IPS-18c (cell line): ENCODE data around the gene PDE6C.

ENCODE experiments used
- H3K4me3 ChIP-seq: 2 replicates; pipeline ENCODE4 v1.7.0; 2013; ENCODE audit warnings: low read depth, mild to moderate bottlenecking, low read length, moderate library complexity; ENCODE audit not compliant: insufficient read depth
- H3K9me3 ChIP-seq: one replicate; pipeline ENCODE4 v1.6.1; 2013; ENCODE audit warnings: mild to moderate bottlenecking, low read length, moderate library complexity; ENCODE audit not compliant: control insufficient read depth, insufficient read depth

PDE6C gene

DNA sequence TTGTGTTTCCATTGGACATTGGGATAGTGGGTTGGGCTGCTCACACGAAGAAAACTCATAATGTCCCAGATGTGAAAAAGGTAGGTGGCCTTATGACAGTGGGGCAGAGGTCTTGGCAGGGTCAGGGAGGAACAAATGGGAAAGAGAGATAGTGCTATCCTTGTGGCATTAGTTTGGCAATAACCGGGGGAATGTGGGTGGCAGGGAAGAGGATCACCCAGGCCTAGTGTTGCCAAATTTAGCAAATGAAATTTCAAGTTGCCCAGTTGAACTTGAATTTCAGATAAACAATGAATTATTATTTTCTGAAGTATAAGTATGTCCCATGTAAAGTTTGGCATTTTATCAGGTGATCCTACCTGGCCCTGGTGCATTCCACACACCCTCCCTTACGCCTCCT lies 789 bp downstream of the PDE6C start:
- H3K4me3 ChIP-seq = no peak overlapping the region

DNA sequence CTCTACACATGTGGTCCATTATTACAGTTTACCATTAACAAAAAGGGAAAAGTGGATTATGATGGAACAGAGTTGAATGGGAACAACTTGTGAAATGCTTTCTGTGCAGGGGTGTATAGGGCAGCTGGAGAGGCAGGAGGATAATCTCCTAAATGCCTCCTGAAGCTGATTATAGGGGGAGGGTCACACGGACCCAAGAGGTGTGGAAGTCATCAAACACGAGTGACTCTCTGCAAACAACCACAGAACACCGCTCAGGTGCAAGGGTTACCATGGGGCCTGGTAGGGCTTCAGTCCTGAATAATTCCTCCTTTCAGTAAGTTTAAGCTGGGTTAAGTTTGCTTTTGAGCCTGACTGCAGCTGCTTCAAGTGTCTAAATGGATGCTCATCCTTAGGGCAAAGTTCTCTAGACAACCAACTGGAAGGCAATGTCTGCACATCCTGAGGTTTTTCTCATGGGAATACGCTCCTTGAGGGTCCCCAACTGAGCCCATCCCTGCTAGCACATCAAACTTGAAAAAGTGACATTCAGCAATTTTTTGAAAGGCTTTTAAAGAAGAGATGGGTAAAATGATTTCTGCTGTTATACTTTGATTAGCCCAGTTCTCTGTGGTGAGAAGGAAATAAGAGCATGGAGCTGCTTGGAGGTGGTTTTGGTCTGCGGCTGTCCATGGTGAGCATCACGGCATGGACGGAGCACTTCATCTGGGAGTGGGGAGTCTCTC lies 1.9 kb downstream of the PDE6C start:
- H3K4me3 ChIP-seq = no peak overlapping the region

More for the DNA sequence above, 789 bp downstream of the PDE6C start:
- H3K9me3 ChIP-seq = no peaks in the 10 kb centered on the region

DNA sequence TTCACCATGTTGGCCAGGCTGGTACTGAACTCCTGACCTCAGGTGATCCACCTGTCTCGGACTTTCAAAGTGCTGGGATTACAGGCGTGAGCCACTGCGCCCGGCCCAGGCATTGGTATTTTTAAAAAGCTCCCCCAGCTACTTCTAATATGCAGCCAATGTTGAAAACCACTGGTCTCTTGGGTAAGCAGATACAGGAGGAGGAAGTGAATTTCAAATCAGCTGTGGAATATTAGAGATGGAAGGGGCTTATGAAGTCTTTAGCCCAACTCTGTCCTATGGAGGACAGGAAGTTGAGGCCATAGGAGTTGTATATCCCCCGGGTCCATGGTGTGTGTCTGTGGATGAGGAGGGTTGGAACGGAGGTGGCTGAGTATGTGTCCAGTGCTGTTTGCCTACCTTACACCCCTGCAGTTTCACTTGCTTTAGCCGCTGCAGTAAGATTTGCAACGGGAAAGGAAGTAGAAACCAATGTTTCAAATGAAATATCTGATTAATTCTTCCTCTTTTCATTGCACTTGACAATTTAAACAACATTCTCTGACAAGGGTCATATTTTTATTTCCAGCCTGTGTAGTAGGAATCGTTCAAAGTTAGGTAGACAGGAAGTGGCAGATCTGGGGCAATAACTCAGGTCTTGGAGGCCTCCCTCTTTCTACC lies 3.4 kb downstream of the PDE6C start:
- no peaks in the 10 kb centered on the region for H3K9me3 ChIP-seq
- H3K4me3 ChIP-seq = no peak overlapping the region

More for the DNA sequence above, 1.9 kb downstream of the PDE6C start:
- H3K9me3 ChIP-seq = no peaks in the 10 kb centered on the region

DNA sequence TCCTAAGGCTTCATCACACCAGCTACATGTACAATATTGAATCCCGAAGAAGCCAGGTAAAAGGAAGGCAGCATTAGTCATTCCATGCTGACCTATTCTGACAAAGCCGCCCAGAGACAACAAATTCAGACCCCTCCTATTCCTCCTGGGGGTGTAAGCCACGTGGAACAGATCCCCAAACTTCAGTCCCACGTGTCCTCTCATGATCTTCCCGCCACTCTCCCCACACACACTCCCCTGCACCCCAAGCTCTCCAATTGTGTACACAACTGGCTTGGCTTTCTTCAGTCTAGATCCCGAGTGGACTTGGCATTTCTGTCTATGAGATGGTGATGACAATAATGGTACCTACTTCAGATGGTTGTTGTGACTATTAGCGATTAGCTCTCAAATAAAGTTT lies 8.6 kb downstream of the PDE6C start:
- no peaks in the 10 kb centered on the region for H3K9me3 ChIP-seq
- H3K4me3 ChIP-seq = no peak overlapping the region

DNA sequence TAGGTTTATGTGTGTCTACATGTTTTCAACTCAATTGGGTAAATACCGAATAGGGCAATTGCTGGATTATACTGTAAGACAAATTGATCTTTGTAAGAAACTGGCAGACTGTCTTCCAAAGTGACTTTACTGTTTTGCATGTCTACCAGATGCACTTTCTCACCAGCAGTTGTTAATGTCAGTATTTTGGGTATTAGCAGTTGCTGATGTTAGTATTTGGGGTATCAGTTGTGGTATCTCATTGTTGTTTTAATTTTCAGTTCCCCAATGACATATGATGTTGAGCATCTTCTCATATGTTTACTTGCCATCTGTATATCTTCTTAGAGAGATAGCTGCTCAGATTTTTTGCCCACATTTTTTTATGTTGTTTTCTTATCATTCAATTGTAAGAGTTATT lies 10.6 kb downstream of the PDE6C start:
- H3K9me3 ChIP-seq = no peaks in the 10 kb centered on the region
- H3K4me3 ChIP-seq = no peak overlapping the region

DNA sequence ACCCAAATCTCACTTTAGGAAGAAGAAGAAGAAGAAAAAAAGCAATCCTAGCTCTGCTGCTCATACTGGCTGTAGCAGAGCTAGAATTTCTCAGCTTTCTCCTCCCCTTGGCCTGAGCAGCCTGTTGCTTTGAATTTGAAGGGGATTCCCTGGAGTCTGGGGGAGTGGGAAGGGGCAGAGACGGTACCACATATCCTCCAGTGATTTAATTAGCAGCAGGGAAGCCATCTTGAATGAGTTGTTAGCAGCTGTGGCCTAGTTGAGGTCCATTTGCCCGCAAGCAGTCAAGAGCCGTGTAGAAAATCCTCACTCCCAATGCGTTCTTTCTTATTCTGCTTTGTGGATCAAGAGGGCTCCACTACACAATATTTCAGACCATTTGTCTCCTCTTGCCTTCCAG lies 16.5 kb downstream of the PDE6C start:
- Histone ChIP-seq H3K4me3 (no peak overlapping the region), H3K9me3 (no peaks in the 10 kb centered on the region)

DNA sequence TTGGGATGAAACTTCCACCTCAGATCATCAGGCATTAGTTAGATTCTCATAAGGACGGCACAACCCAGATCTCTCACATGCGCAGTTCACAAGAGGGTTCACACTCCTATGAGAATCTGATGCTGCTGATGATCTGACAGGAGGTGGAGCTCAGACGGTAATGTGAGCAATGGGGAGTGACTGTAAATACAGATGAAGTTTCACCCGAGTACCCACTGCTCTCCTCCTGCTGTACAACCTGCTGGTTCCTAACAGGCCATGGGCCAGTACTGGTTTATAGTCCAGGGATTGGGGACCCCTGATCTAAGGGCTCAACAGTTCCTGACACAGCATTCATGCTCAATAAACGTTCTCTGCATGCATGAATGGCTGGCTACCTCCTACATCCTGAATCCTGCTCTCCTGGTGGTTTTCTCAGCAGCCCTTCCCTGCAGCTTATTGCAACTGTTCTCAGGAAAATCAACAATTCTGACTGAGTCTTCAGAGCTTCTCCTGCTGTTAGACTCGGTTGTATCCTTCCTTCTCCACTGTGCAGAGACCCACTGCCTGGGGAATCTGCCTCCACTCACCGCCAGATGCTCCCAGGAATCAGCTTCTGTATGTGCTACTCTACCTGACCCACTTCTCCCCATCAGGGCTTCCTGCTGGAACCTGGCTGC lies 17.4 kb downstream of the PDE6C start:
- Histone ChIP-seq H3K9me3 (no peaks in the 10 kb centered on the region), H3K4me3 (no peak overlapping the region)

DNA sequence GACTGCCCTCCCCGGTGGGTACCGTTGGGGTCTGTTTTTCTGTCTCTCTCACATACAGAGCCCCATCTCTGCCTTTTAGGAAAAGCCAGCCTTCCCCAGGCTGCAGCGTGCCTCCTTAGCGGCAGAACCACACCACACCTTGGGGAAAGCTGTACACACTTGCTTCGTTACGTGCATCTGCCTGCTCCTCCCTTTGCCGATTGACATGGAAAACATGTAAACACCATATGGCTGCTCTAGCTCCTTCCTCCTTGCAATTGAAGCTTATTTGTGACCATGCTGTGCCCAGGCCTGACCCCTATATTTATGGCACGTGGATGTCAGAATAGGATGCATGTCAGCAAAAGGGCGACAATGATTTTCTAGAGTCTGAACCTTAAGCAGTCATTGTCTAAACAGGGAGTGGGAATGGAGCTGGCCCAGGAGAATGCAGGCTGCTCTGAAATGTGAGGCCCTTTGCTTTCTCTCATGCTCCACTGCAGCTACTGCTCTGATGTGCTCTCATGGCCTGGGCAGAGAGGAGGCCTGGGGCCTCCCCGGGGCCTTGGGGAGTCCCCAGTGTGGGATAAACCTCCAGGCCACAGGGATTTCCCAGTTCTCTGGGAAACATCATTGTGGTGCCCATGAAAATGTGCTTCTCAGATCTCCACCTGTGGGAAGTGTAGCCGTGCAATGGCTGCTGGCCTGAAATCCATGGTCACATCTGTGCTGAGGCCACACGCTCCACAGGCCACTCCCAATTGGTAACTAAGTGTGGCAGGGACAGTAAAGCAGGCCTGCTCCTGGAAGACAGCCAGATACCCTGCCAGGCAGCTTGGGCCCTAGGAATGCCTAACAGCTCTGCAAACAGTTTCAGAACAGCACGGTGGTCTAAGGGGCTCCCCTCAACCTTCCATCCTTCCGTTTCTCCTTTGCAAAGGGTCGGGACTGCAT lies 18.6 kb downstream of the PDE6C start:
- Histone ChIP-seq H3K9me3 (no peaks in the 10 kb centered on the region), H3K4me3 (no peak overlapping the region)

DNA sequence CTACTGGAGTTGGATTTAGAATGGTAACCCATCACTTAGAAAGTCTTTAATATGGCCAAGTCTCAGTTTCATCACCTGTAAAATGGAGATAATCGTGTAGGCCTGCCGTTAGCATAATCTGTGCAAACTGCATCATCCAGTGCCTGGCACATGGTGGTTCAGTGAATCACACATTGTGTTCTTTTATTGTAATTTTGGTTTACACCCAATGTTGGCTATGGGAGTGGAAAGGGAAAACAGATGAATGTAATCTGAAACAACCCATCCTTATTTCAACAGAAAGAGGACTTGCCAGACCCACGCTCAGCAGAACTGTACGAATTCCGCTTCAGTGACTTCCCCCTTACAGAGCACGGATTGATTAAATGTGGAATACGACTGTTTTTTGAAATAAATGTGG lies 27.5 kb downstream of the PDE6C start:
- Histone ChIP-seq H3K9me3 (no peaks in the 10 kb centered on the region), H3K4me3 (no peak overlapping the region)

DNA sequence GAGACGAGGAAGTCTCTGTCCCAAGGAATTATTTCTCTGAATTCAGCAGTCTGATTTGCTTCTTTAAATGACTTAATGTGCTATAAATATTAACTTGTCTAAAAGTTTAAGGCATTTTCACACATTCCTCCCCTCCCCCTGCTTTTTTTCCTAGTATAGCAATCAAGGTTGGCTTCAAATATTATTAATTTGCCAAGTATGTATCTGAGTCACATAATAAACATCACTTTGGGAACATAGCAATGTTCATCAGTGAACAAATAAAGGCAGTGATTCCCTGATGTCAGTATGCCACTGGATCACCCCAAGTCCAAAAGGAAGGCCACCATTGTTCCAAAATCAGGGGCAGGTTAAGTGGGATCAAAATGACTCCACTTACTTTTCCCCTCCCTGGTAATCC lies 40.5 kb downstream of the PDE6C start:
- no peak overlapping the region for H3K4me3 ChIP-seq
- no peaks in the 10 kb centered on the region for H3K9me3 ChIP-seq

DNA sequence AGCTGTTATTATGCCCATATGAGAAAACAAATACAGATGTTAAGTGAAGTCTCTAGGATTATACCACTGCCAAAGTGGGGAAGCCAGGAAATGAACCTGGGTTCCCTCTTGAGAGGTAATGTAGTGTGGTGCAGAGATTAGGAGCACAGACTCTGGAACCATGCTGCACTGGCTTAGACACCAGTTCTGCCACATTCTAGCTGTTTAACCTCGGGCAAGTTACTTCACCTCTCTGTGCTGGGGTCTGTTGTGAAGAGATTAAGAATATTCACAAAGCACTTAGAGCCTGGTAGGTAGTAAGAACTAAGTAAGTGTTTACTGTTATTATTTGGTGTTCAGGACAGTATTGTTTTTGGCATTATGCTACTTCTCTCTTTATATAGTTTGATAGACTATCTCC lies 41.9 kb downstream of the PDE6C start:
- no peaks in the 10 kb centered on the region for H3K9me3 ChIP-seq
- H3K4me3 ChIP-seq = no peak overlapping the region

DNA sequence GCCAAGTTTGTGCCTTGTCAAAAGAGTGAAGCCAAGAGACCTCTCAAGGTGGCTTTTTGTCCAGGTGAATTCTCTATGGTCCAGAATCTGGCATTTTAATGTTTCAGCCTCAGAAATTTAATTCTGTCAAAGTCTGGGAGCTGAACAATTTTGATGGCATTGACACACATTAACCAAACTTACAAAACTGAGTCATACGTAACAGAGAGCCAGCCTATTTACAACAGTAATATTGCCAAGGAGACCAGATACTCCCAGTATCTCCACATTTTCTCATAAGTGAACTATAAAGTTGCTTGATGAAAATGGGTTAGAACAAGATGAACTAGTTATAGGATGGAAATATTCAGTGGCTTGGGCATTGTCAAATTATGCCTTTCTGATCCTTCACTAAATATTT lies 43.8 kb downstream of the PDE6C start:
- H3K9me3 ChIP-seq = no peaks in the 10 kb centered on the region

DNA sequence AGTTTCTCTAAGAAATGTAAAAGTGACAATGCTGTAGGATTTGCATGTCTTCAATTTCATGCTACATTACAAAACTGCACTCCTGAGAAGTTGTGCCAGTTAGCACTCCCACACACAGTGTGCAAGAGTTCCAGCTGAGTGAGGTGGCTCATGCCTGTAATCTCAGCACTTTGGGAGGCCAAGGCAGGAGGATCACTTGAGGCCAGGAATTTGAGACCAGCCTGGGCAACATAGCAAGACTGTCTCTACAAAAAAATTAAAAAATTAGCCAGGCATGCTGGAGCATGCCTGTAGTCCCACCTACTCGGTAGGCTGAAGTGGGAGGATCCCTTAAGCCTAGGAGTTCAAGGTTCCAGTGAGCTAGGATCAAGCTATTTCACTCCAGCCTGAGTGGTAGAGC lies 45.4 kb downstream of the PDE6C start:
- Histone ChIP-seq H3K9me3 (no peaks in the 10 kb centered on the region), H3K4me3 (no peak overlapping the region)

More for the DNA sequence above, 43.8 kb downstream of the PDE6C start:
- no peak overlapping the region for H3K4me3 ChIP-seq

DNA sequence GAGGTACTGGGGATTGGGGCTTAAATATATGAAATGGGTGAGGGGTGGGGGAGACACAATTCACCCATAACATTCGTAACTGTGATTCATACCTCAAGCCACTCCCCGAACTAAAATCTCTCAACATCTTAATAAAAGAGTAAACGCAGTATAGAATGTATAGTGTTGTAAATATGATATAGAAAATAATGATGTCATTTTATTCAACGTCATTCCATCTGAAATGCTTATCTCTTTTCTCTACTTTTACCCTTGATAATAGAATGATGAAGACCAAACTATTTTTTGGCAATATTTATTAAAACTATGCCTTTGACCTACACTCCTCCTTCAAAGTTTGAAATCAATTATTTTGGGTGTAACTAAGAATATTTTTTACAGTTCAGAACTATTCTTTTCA lies 53.7 kb downstream of the PDE6C start:
- H3K4me3 ChIP-seq = no peak overlapping the region
- H3K9me3 ChIP-seq = no peaks in the 10 kb centered on the region

DNA sequence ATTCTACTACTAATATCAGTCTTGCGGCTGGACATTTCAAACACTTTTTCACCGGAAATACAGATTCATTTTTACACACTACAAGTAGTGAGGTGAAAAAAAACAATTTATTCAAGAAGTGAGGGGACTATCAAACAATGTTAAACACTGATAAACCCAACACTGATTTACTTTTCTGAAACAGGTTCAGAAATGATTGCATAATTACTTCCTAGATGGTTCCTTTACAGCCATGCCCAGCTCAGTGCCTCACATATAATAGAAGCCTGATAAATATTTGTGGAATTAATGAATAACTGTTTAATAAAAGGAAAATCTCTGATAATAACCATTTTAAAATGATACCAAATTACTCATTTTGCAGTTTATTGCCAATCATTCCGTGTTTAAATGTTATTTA lies 55.5 kb downstream of the PDE6C start:
- Histone ChIP-seq H3K4me3 (no peak overlapping the region), H3K9me3 (no peaks in the 10 kb centered on the region)

DNA sequence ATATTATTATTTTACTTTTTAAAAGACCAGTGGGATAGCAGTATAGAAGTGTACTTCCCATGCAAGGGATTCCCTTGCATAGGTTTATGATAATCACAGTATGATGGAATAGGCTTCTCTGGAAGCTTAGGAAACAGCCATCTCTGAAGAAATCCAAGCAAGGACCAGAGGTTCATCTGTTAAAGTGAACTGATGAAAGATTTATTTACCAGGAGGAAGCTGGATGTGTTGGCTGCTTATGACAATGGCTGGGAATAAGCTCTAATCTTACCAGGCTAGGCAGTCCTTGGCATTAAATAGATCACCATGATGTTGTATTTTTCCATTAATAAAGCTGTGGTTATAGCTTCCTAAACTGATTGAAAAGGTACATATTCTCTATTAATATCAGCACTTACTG lies 58.0 kb downstream of the PDE6C start:
- H3K4me3 ChIP-seq = no peak overlapping the region
- no peaks in the 10 kb centered on the region for H3K9me3 ChIP-seq

DNA sequence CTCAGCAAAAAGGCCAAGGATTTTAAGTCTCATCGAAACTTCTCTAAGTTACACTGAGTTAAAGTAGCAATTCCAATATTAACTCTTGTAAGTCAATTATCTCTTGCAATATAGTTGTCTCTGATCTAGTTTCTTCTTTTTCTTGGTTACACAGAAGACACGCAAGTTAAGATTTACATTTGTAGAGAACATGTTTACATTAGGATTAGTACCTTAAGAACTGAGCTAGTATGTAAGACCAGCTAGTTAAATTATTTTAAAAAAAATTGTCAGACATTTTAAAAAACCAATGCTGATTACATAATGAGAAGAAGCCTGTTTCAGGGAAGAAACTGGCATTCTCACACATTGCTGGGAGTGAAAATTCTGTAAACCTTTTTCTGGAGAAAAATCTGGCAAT lies 58.7 kb downstream of the PDE6C start:
- Histone ChIP-seq H3K9me3 (no peaks in the 10 kb centered on the region), H3K4me3 (no peak overlapping the region)
